ENCODE measurements around the gene MSTN.

Gene MSTN

DNA sequence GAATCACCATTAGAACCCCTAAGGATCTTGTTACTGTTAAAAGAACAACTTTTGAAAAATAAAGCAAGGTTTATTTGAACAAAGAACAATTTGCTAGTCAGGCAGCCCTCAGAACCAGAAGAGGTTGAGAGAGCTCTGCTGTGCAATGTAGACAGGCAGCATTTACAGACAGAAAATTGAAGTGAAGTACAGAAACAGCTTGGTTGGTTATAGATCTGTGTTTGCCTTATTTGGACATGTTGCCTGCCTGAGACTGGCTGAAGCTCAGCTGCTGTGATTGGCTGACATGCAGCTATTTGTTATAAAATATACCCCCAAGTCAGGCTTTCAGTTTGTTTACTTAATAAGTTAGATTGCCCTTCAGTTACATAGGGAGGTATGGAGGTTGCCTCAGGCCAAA lies 12.5 kb downstream of the MSTN start:
- TF ChIP-seq, protein P1, sequence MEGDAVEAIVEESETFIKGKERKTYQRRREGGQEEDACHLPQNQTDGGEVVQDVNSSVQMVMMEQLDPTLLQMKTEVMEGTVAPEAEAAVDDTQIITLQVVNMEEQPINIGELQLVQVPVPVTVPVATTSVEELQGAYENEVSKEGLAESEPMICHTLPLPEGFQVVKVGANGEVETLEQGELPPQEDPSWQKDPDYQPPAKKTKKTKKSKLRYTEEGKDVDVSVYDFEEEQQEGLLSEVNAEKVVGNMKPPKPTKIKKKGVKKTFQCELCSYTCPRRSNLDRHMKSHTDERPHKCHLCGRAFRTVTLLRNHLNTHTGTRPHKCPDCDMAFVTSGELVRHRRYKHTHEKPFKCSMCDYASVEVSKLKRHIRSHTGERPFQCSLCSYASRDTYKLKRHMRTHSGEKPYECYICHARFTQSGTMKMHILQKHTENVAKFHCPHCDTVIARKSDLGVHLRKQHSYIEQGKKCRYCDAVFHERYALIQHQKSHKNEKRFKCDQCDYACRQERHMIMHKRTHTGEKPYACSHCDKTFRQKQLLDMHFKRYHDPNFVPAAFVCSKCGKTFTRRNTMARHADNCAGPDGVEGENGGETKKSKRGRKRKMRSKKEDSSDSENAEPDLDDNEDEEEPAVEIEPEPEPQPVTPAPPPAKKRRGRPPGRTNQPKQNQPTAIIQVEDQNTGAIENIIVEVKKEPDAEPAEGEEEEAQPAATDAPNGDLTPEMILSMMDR (IDR thresholded peaks at IDR 0.05) = no peak

DNA sequence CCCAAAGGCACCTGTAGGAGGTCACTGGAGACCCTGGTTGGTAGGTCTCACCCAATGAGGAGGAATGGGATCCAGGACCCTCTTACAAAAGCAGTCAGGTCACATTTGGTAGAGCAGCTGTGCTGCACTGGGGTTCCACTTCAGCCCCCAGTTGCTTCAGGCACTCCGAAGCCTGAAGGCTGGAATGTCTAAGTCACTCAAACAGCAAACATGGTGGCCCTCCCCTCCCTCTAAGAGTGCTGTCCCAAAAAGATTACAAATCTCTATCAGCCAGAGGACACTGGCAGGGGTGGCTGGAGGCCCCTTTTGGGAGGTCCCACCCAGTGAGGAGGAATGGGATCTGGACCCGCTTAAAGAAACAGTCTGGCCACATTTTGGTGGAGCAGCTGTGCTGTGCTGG lies 17.7 kb downstream of the MSTN start:
- TF ChIP-seq, protein P1 (IDR thresholded peaks at IDR 0.05) = no peak

DNA sequence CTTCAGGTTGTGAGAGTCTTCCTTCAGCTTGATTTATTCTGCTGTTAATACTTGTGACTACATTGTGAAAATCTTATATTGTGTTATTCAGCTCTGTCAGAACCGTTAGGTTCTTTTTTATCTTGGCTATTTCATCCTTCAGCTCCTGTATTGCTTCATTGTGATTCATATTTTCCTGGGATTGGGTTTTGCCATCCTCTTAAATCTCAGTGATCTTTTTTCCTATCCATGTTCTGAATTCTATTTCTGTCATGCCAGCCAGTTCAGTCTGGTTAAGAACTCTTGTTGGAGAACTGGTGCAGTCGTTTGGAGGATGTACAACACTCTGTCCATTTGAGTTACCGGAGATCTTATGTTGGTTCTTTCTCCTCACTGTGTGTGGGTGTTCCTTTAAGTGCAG lies 19.1 kb downstream of the MSTN start:
- TF ChIP-seq, protein P1 (IDR thresholded peaks at IDR 0.05) = no peak

DNA sequence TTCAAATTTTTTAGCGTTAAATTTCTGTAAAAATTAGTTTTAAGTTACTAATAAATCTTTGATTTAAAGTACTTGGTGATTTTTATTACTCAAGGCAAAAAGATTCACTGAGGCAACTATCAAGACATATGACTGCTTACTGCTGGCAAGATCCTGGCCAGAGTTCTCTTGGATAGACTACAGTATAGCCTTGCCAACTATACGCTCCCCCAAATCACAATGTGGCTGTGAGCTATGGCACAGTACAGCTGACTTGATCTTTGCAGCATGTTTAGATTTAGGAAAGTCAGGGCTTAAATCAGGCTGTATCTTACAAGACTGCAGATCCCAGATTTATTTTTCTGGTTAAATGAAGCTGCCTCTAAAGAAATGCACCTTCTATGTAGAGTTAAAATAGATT lies 26.5 kb downstream of the MSTN start:
- TF ChIP-seq, protein P1 (IDR thresholded peaks at IDR 0.05) = no peak

DNA sequence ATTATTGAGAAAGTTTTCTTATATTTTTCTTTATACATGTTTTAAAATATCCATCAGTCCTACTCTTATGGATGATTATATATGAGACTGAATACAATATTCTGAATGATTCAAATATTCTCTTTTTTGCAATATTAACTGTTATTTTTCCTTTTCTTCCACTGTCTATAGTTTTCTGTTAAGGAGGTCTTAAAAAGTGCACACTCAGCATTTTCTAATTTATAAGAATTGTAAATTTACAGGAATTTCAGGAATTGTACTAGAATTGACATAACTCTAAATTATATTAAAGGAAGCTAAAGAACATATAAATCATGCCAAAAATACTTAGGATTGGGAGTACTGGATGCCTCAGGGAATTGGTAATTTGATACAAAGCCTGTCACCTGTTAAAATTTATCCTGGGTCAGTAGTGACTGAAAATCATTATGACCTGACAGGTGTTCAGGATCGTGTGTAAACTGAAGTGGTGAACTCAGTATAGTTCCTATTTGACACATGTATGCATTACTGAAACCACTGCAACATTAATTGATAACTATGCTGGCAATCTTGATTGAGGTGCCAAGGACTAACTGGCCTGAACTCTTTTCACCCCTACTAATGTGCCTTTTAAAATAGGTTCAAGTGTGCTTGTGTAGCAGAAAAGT lies 30.4 kb downstream of the MSTN start:
- TF ChIP-seq, protein P1 (IDR thresholded peaks at IDR 0.05) = no peak

DNA sequence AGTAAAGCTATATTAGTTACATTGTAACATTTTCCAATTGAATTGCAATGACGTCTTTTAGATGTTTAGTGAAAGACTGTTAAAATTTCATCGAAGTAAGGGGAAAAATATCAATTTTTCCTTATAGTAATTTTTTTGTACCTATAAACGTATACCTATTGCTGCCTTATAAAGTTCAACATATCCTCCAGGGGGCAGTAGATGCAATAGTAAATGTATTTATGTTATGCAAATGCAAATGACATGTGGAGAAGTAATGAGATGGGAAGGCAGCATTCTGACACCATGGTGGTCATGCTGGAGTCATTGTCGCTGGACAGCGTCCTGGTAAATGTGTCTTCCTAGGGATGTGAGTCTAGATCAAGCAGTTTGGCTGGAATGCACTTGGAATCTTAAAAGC lies 38.7 kb downstream of the MSTN start:
- TF ChIP-seq, protein P1 (IDR thresholded peaks at IDR 0.05) = peak; percentile 52; the same call in 1 of the 2 replicates

DNA sequence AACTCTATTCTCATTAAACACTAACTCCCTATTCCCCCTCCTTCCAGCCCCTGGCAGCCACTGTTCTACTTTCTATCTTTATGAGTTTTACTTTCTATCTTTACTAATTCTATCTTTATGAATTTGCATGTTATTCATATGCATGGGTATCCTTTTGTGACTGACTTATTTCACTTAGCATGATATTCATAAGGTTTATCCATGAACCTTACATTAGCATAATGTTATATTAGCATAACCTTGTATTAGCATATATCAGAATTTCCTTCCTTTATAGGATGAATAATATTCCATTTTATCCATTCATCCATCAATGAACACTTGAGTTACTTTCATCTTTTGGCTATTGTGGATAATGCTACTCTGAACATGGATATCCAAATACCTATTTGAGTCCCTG lies 41.8 kb downstream of the MSTN start:
- TF ChIP-seq, protein P1 (IDR thresholded peaks at IDR 0.05) = no peak

DNA sequence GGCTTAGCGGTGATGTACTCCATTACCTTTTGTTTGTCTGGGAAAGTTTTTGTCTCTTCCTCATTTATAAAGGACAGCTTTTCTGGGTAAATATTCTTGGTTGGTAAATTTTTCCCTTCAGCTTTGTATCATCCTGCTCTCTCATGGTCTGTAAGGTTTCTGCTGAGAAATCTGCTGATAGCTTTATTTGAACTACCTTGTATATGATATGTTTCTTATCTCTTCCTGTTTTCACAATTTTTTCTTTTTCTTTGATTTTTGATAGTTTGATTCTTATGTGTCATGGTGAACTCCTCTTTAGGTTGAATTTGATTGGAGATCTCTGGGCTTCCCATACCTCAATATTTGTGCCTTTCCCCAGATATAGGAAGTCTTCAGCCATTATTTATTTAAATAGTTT lies 44.7 kb downstream of the MSTN start:
- TF ChIP-seq, protein P1 (IDR thresholded peaks at IDR 0.05) = no peak

Data from LNCAP (cell line).